Keratinocyte (primary cell): ENCODE results near the gene UBE2D1.

Experiments
- CTCF ChIP-seq, 3 experiments: IDR thresholded peaks in 1 of 3; conservative IDR thresholded peaks in 1 of 3; optimal IDR thresholded peaks in 1 of 3; 2 replicates in 2 of 3; 3 replicates in 1 of 3; pipeline versions ENCODE3 to v1.5.1; 2011; ENCODE audit warnings: low read length in 3 of 3, mild to moderate bottlenecking in 3 of 3, moderate library complexity in 2 of 3, control low read depth in 1 of 3, inconsistent platforms in 1 of 3; ENCODE audit not compliant: insufficient read depth in 2 of 3; ENCODE audit errors: extremely low read depth in 1 of 3
- EZH2 ChIP-seq: IDR thresholded peaks from one replicate; pipeline ENCODE4 v1.6.1; 2012; ENCODE audit warnings: inconsistent platforms, mild to moderate bottlenecking, low read length, moderate library complexity

GRCh38 chr10:58373442-58373827, 38.6 kb downstream of the UBE2D1 start:
- no peak for TF ChIP-seq CTCF (optimal IDR thresholded peaks at IDR 0.05 in 1 of 3, IDR thresholded peaks at IDR 0.05 in 1 of 3, conservative IDR thresholded peaks at IDR 0.05 in 1 of 3; ENCODE audit: extremely low read depth in 1 of 3, insufficient read depth in 2 of 3, low read length in 3 of 3)
- no peak for TF ChIP-seq EZH2
